Breast epithelium (tissue), 4 donors: ENCODE measurements around the gene MEIS2. TPM values are rescaled to one million over a fixed set of nuclear protein-coding genes. Genes with fewer than 3 reads are reported as not detected.

ENCODE experiments used
- DNase-seq, 2 donors: peaks; one replicate each; pipeline ENCODE4 v3.0.0-alpha.2; 2019; ENCODE audit warnings: low spot score in 2 of 2
- H3K27ac ChIP-seq, 2 donors: fragments of 200-600 bp; sonication (generic) in 1 of 2; one replicate each; pipeline ENCODE4 v1.5.1; 2016 to 2019; ENCODE audit warnings: mild to moderate bottlenecking in 1 of 2
- H3K27me3 ChIP-seq, 2 donors: fragments of 200-600 bp; sonication (generic) in 1 of 2; one replicate each; pipeline versions ENCODE4 v1.5.1 to v1.6.0; 2017 to 2019; ENCODE audit warnings: control low read depth in 1 of 2, mild to moderate bottlenecking in 1 of 2
- H3K36me3 ChIP-seq: fragments of 200-600 bp; one replicate; pipeline ENCODE4 v1.5.1; 2019
- H3K4me1 ChIP-seq, 2 donors: fragments of 200-600 bp; sonication (generic); one replicate each; pipeline ENCODE4 v1.5.1; 2016 to 2019; ENCODE audit warnings: control low read depth in 1 of 2
- H3K4me3 ChIP-seq, 3 donors: fragments of 200-600 bp; sonication (generic); 1 replicate in 2 of 3; 2 replicates in 1 of 3; pipeline ENCODE4 v1.5.1; 2016 to 2019; ENCODE audit warnings: mild to moderate bottlenecking in 3 of 3, moderate library complexity in 2 of 3
- H3K9me3 ChIP-seq, 2 donors: fragments of 200-600 bp; sonication (generic) in 1 of 2; one replicate each; pipeline ENCODE4 v1.5.1; 2016 to 2019; ENCODE audit warnings: control low read depth in 1 of 2
- POLR2A ChIP-seq: fragments of 450-650 bp; IDR thresholded peaks from one replicate; pipeline ENCODE4 v1.6.1; 2016; ENCODE audit warnings: antibody characterized with exemption, mild to moderate bottlenecking, moderate library complexity
- POLR2AphosphoS5 ChIP-seq, 3 donors: sonication (generic); formaldehyde crosslinking; IDR thresholded peaks; one replicate each; pipeline ENCODE4 v1.6.1; 2017; ENCODE audit warnings: antibody characterized with exemption in 3 of 3
- intact Hi-C: fragments of 100-400 bp; cut with DNase I; formaldehyde crosslinking; loops from one replicate; pipeline ENCODE4 v1.15.1; 2023; ENCODE audit warnings: low total_unique reads
- total RNA-seq, 3 donors: library from RNA; depleted of rRNA; stranded (reverse); fragments of >200 nt; gene quantifications; one replicate each; pipeline ENCODE4 v1.1.0, GENCODE V29; 2016
- TF ChIP-seq, protein P1 (sequence below), 3 donors: fragments of 450-650 bp; IDR thresholded peaks; one replicate each; pipeline ENCODE4 v1.5.1; 2016 to 2017; ENCODE audit warnings: antibody characterized with exemption in 3 of 3, mild to moderate bottlenecking in 3 of 3, moderate library complexity in 3 of 3

MEIS2 gene
- total RNA-seq, 3 donors from 2014 or later: 18.2 to 55.8 (median 28.5) TPM

DNA sequence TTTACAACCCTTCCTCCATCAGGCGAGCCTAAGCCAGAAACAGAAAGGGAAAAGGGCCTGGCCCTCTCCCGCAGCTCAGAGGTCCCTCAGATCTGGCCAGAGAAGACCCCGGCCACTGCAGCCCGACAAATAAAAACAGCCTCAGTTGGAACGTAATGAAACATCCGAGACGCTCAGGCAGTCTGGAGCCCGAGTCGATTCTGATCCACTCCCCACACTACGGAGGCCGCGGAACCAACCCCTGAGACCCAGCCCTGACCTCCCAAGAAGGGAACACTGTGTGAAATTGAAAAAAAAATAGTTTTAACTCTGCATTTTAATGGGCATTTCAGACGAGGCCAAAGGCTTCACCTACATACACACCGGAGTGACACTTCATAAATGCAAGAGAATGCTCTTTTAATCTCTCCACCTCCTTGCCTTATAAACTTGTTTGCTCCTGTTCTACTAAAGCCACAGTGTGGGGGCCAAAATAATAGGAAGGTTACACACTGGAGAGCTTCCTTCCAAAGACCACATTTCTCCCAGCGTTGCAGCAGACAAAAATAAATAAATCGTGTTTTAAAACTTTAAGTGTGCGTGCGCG lies 3.7 kb downstream of the MEIS2 start:
- no peaks in the 10 kb centered on the region for H3K9me3 ChIP-seq
- DNase-seq: no peak
- intact Hi-C loops: no loop called here
- H3K27me3 ChIP-seq: no peaks in the 10 kb centered on the region
- H3K4me1 ChIP-seq: no peaks in the 10 kb centered on the region
- no peak for TF ChIP-seq POLR2A
- TF ChIP-seq, protein P1, sequence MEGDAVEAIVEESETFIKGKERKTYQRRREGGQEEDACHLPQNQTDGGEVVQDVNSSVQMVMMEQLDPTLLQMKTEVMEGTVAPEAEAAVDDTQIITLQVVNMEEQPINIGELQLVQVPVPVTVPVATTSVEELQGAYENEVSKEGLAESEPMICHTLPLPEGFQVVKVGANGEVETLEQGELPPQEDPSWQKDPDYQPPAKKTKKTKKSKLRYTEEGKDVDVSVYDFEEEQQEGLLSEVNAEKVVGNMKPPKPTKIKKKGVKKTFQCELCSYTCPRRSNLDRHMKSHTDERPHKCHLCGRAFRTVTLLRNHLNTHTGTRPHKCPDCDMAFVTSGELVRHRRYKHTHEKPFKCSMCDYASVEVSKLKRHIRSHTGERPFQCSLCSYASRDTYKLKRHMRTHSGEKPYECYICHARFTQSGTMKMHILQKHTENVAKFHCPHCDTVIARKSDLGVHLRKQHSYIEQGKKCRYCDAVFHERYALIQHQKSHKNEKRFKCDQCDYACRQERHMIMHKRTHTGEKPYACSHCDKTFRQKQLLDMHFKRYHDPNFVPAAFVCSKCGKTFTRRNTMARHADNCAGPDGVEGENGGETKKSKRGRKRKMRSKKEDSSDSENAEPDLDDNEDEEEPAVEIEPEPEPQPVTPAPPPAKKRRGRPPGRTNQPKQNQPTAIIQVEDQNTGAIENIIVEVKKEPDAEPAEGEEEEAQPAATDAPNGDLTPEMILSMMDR (IDR thresholded peaks at IDR 0.05): no peak
- no peak for TF ChIP-seq POLR2AphosphoS5 (IDR thresholded peaks at IDR 0.05)
- no peaks in the 10 kb centered on the region for H3K36me3 ChIP-seq
- peak overlapping the region; percentile 69 to 76 (median 72) for H3K4me3 ChIP-seq
- H3K27ac ChIP-seq: peak overlapping the region; percentile 91 to 95

GRCh38 chr15:37095770-37096557 lies 4.4 kb downstream of the MEIS2 start:
- no peaks in the 10 kb centered on the region for H3K4me1 ChIP-seq
- H3K27me3 ChIP-seq: no peaks in the 10 kb centered on the region
- TF ChIP-seq POLR2AphosphoS5 (IDR thresholded peaks at IDR 0.05) (peak in 1 of 3 donors; percentile 13), POLR2A (no peak)
- TF ChIP-seq, protein P1 (IDR thresholded peaks at IDR 0.05): no peak
- no peak for DNase-seq
- H3K9me3 ChIP-seq: no peaks in the 10 kb centered on the region
- no peaks in the 10 kb centered on the region for H3K36me3 ChIP-seq
- intact Hi-C loops: no loop called here
- peak overlapping the region; percentile 69 to 76 (median 72) for H3K4me3 ChIP-seq
- H3K27ac ChIP-seq: peak overlapping the region; percentile 91 to 95

DNA sequence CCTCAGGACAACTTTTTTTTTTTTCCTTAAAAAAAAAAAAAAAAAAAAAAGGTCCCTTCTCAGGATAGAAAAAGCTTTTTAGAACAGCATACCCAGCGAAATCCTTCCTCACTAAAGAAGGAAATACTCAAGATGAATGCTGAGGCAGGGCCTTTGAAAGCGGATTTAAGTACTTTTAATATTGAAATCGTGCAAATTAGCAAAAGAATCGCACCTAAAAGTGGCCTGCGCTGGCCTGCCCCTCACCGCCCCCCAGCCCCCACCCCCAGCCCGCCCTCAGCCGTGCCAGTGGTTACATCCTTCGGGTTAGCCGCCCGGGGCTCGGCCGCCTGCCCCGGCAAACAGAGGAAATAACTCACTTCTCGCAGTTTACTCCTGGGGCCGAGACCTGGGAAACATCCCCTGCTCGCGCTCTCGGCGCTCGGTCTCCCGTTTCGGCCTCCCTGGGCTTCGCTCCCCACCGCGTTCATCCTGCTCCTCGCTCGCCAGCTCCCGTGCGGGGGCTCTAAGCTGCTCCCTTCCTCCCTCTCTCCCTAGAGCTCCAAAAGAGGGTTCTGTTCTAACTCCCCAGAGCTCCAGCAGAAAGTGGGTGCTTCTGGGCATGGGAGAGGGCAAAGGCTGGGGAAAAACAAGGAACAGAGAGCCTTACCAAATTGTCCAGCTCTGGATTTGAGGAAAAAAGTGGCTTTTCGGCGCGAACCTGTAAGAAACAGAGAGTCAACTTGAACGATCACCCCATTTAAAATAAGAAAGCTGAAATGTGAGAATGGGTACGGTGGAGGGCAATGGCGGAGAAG lies 5.2 kb downstream of the MEIS2 start:
- intact Hi-C loops: no loop called here
- no peak for DNase-seq
- H3K27ac ChIP-seq: peak overlapping the region; percentile 91 to 95

GRCh38 chr15:37094333-37094914 lies 5.9 kb downstream of the MEIS2 start:
- Histone ChIP-seq H3K36me3 (no peaks in the 10 kb centered on the region), H3K9me3 (no peaks in the 10 kb centered on the region), H3K4me1 (no peaks in the 10 kb centered on the region), H3K27ac (peak overlapping the region; percentile 91 to 95), H3K27me3 (no peaks in the 10 kb centered on the region), H3K4me3 (peak overlapping the region; percentile 48 to 72 (median 69))
- no peak for DNase-seq
- intact Hi-C loops: no loop called here
- TF ChIP-seq POLR2A (no peak), POLR2AphosphoS5 (IDR thresholded peaks at IDR 0.05) (no peak)
- TF ChIP-seq, protein P1 (IDR thresholded peaks at IDR 0.05): no peak

More for the DNA sequence above, 5.2 kb downstream of the MEIS2 start:
- H3K4me3 ChIP-seq: peak overlapping the region; percentile 69 to 76 (median 72)
- no peaks in the 10 kb centered on the region for H3K4me1 ChIP-seq
- H3K36me3 ChIP-seq: no peaks in the 10 kb centered on the region
- no peak for TF ChIP-seq POLR2AphosphoS5 (IDR thresholded peaks at IDR 0.05)
- TF ChIP-seq POLR2A: no peak
- TF ChIP-seq, protein P1 (IDR thresholded peaks at IDR 0.05): no peak
- H3K9me3 ChIP-seq: no peaks in the 10 kb centered on the region
- no peaks in the 10 kb centered on the region for H3K27me3 ChIP-seq
